H9 (cell line): ENCODE measurements around the gene OR4C45. TPM values are rescaled to one million over a fixed set of nuclear protein-coding genes. Genes with fewer than 3 reads are reported as not detected.

ENCODE experiments used
- DNase-seq: peaks from one replicate; pipeline ENCODE4 v3.0.0-alpha.2; 2017
- H2AFZ ChIP-seq: one replicate; pipeline ENCODE4 v1.6.1; 2013; ENCODE audit warnings: mild to moderate bottlenecking, low read length, control low read depth, moderate library complexity
- H2AK5ac ChIP-seq: 2 replicates; pipeline ENCODE4 v1.6.1; 2013; ENCODE audit warnings: low read length, control low read depth, mixed read lengths; ENCODE audit not compliant: insufficient read length
- H2BK120ac ChIP-seq: one replicate; pipeline ENCODE4 v1.6.1; 2013; ENCODE audit warnings: low read depth, mild to moderate bottlenecking, low read length, control low read depth, inconsistent platforms; ENCODE audit not compliant: poor library complexity, severe bottlenecking
- H2BK12ac ChIP-seq: 2 replicates; pipeline ENCODE4 v1.6.1; 2013; ENCODE audit warnings: low read length, control low read depth, mixed read lengths, low read depth; ENCODE audit not compliant: insufficient read length
- H2BK15ac ChIP-seq: 2 replicates; pipeline ENCODE4 v1.6.1; 2013; ENCODE audit warnings: low read depth, low read length, control low read depth
- H2BK20ac ChIP-seq: one replicate; pipeline ENCODE4 v1.6.1; 2013; ENCODE audit warnings: low read depth, mild to moderate bottlenecking, low read length, control low read depth, inconsistent platforms; ENCODE audit not compliant: poor library complexity, severe bottlenecking
- H2BK5ac ChIP-seq: 2 replicates; pipeline ENCODE4 v1.6.1; 2013; ENCODE audit warnings: low read length, control low read depth, mixed read lengths; ENCODE audit not compliant: insufficient read length
- H3K14ac ChIP-seq: 2 replicates; pipeline ENCODE4 v1.6.1; 2013; ENCODE audit warnings: low read length, control low read depth; ENCODE audit not compliant: insufficient read depth
- H3K18ac ChIP-seq: 2 replicates; pipeline ENCODE4 v1.6.1; 2013; ENCODE audit warnings: low read depth, mild to moderate bottlenecking, mixed read lengths, low read length, control low read depth; ENCODE audit not compliant: insufficient read length
- H3K23ac ChIP-seq: 2 replicates; pipeline ENCODE4 v1.6.1; 2013; ENCODE audit warnings: low read length, control low read depth, mixed read lengths, low read depth; ENCODE audit not compliant: insufficient read length
- H3K23me2 ChIP-seq: 2 replicates; pipeline ENCODE4 v1.6.1; 2013; ENCODE audit warnings: low read depth, mild to moderate bottlenecking, mixed read lengths, low read length, control low read depth; ENCODE audit not compliant: insufficient read length, poor library complexity, severe bottlenecking
- H3K27ac ChIP-seq: 2 replicates; pipeline ENCODE4 v1.5.1; 2013; ENCODE audit warnings: low read length, control low read depth, mixed read lengths, low read depth; ENCODE audit not compliant: insufficient read length
- H3K27me3 ChIP-seq: 2 replicates; pipeline ENCODE4 v1.6.1; 2013; ENCODE audit warnings: low read length, control low read depth, inconsistent platforms; ENCODE audit not compliant: insufficient read depth
- H3K4ac ChIP-seq: 2 replicates; pipeline ENCODE4 v1.6.1; 2013; ENCODE audit warnings: low read depth, mild to moderate bottlenecking, control low read depth, inconsistent platforms, low read length, moderate library complexity
- H3K4me1 ChIP-seq: 2 replicates; pipeline ENCODE4 v1.6.1; 2013; ENCODE audit warnings: low read length, control low read depth, inconsistent platforms; ENCODE audit not compliant: insufficient read depth
- H3K4me2 ChIP-seq: 2 replicates; pipeline ENCODE4 v1.6.1; 2013; ENCODE audit warnings: low read length, control low read depth, mixed read lengths; ENCODE audit not compliant: insufficient read length, insufficient read depth
- H3K56ac ChIP-seq: 2 replicates; pipeline ENCODE4 v1.6.1; 2013; ENCODE audit warnings: low read depth, mild to moderate bottlenecking, mixed read lengths, low read length, control low read depth; ENCODE audit not compliant: insufficient read length
- H3K79me1 ChIP-seq: 2 replicates; pipeline ENCODE4 v1.6.1; 2013; ENCODE audit warnings: low read depth, mild to moderate bottlenecking, moderate library complexity, low read length, control low read depth, inconsistent platforms; ENCODE audit not compliant: insufficient read depth, poor library complexity, severe bottlenecking
- H3K79me2 ChIP-seq: 2 replicates; pipeline ENCODE4 v1.6.1; 2013; ENCODE audit warnings: low read length, control low read depth, inconsistent platforms; ENCODE audit not compliant: insufficient read depth
- H3K9ac ChIP-seq: 2 replicates; pipeline ENCODE4 v1.6.1; 2013; ENCODE audit warnings: low read length, control low read depth, mixed read lengths; ENCODE audit not compliant: insufficient read length; ENCODE audit errors: extremely low read depth
- H3K9me3 ChIP-seq: one replicate; pipeline ENCODE4 v1.6.1; 2013; ENCODE audit warnings: low read depth, low read length, inconsistent platforms; ENCODE audit not compliant: control insufficient read depth
- H3T11ph ChIP-seq: one replicate; pipeline ENCODE4 v1.6.1; 2013; ENCODE audit warnings: mild to moderate bottlenecking, low read length, control low read depth, inconsistent platforms
- H4K20me1 ChIP-seq: one replicate; pipeline ENCODE4 v1.6.1; 2013; ENCODE audit not compliant: control insufficient read depth, insufficient read length, insufficient read depth
- H4K5ac ChIP-seq: 2 replicates; pipeline ENCODE4 v1.6.1; 2013; ENCODE audit warnings: low read depth, mild to moderate bottlenecking, mixed read lengths, low read length, control low read depth; ENCODE audit not compliant: insufficient read length
- H4K8ac ChIP-seq: replicated peaks from 2 replicates; pipeline ENCODE4 v1.6.1; 2013; ENCODE audit warnings: low read length, control low read depth, mixed read lengths, low read depth; ENCODE audit not compliant: insufficient read length
- H4K91ac ChIP-seq: 2 replicates; pipeline ENCODE4 v1.6.1; 2013; ENCODE audit warnings: low read depth, mild to moderate bottlenecking, moderate library complexity, mixed read lengths, low read length, control low read depth; ENCODE audit not compliant: insufficient read length
- H3K27ac Mint-ChIP-seq, 3 experiments: 2 replicates in 2 of 3; 3 replicates in 1 of 3; pipeline ENCODE4 v1.8.0; 2020 to 2021; ENCODE audit warnings: mixed read lengths in 3 of 3, mild to moderate bottlenecking in 1 of 3, moderate library complexity in 1 of 3
- H3K27me3 Mint-ChIP-seq: 2 replicates; pipeline ENCODE4 v1.8.0; 2021; ENCODE audit warnings: low read depth, mild to moderate bottlenecking, moderate library complexity, mixed read lengths
- H3K36me3 Mint-ChIP-seq, 3 experiments: 2 replicates in 2 of 3; 3 replicates in 1 of 3; pipeline ENCODE4 v1.8.0; 2020 to 2021; ENCODE audit warnings: low read depth in 3 of 3, mixed read lengths in 3 of 3; ENCODE audit not compliant: insufficient read depth in 1 of 3
- H3K4me1 Mint-ChIP-seq, 2 experiments: 2 replicates each; pipeline ENCODE4 v1.8.0; 2020; ENCODE audit warnings: mixed read lengths in 2 of 2
- H3K4me3 Mint-ChIP-seq, 2 experiments: 2 replicates in 1 of 2; 3 replicates in 1 of 2; pipeline ENCODE4 v1.8.0; 2020 to 2021; ENCODE audit warnings: mild to moderate bottlenecking in 2 of 2, mixed read lengths in 2 of 2, moderate library complexity in 1 of 2
- H3K9me3 Mint-ChIP-seq, 2 experiments: 2 replicates in 1 of 2; 3 replicates in 1 of 2; pipeline ENCODE4 v1.8.0; 2020; ENCODE audit warnings: mild to moderate bottlenecking in 2 of 2, mixed read lengths in 2 of 2, moderate library complexity in 1 of 2
- WGBS: extraction: QIAGEN DNeasy Blood & Tissue Kit; methylation state at CpG from one replicate; pipeline ENCODE4 v1.1.7; 2013; ENCODE audit warnings: missing lambda C conversion rate, low lambda C conversion rate, mixed read lengths; ENCODE audit not compliant: insufficient read length; ENCODE audit errors: extremely low coverage; 5-methylcytosine and 5-hydroxymethylcytosine counted together
- total RNA-seq: library from RNA; stranded (reverse); gene quantifications from 2 replicates; pipeline ENCODE4 v1.2.1, GENCODE V29; 2021
- TF ChIP-seq, protein P1 (sequence below): fragments of 200-600 bp; sonication (generic); conservative IDR thresholded peaks from 3 replicates; pipeline ENCODE4 v1.8.0; 2021; ENCODE audit warnings: antibody characterized with exemption, mild to moderate bottlenecking

OR4C45 gene
- total RNA-seq, 1 experiment from 2014 or later = not detected

DNA sequence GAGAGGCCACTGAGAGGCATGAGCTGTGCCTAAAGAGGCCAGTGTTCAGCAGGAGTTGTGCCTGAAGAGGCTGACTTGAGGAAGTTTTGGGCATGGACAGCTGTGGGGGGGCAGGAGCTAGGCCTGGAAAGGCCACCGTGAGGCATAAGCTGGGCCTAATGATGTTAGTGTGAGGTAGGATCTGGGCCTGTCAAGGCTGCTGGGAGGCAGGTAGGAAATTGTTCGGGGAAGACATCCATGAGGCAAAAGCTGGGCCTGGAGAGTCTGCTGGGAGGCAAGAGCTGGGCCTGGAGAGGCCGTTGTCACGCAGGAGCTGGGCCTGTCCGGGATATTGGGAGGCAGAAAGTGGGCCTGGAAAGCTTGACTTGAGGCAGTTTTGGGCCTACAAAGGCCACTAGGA lies 44.9 kb downstream of the OR4C45 start:
- Histone ChIP-seq H2BK5ac (no peak overlapping the region), H3K27me3 (no peaks in the 10 kb centered on the region), H2AFZ (no peak overlapping the region), H2BK20ac (no peak overlapping the region), H2AK5ac (no peak overlapping the region), H3K4me2 (no peak overlapping the region), H3K23me2 (no peaks in the 10 kb centered on the region), H3T11ph (no peak overlapping the region), H2BK12ac (no peak overlapping the region), H3K23ac (no peak overlapping the region), H3K4me1 (no peaks in the 10 kb centered on the region), H4K5ac (no peak overlapping the region), H3K18ac (no peak overlapping the region), H2BK120ac (no peak overlapping the region), H4K20me1 (no peaks in the 10 kb centered on the region), H3K79me1 (no peaks in the 10 kb centered on the region), H3K56ac (no peak overlapping the region), H3K9ac (no peak overlapping the region), H4K8ac (no peak overlapping the region), H2BK15ac (no peak overlapping the region), H3K27ac (no peak overlapping the region), H3K4ac (no peak overlapping the region), H3K9me3 (peaks cover 96% of the 10 kb centered on the region), H4K91ac (no peak overlapping the region), H3K79me2 (no peaks in the 10 kb centered on the region), H3K14ac (no peak overlapping the region)
- Mint-ChIP-seq H3K4me1 (no peaks in the 10 kb centered on the region), H3K4me3 (no peak overlapping the region), H3K27ac (no peak overlapping the region; a peak in 1 of 7 replicates), H3K27me3 (peaks cover 9% of the 10 kb centered on the region), H3K36me3 (peaks cover 41 to 49% (median 43%) of the 10 kb centered on the region in 3 experiments), H3K9me3 (peaks cover 94 to 96% of the 10 kb centered on the region in 2 experiments)
- DNase-seq = no peak
- WGBS = no CpG with 5 or more reads among the region's 5 CpGs
- TF ChIP-seq, protein P1, sequence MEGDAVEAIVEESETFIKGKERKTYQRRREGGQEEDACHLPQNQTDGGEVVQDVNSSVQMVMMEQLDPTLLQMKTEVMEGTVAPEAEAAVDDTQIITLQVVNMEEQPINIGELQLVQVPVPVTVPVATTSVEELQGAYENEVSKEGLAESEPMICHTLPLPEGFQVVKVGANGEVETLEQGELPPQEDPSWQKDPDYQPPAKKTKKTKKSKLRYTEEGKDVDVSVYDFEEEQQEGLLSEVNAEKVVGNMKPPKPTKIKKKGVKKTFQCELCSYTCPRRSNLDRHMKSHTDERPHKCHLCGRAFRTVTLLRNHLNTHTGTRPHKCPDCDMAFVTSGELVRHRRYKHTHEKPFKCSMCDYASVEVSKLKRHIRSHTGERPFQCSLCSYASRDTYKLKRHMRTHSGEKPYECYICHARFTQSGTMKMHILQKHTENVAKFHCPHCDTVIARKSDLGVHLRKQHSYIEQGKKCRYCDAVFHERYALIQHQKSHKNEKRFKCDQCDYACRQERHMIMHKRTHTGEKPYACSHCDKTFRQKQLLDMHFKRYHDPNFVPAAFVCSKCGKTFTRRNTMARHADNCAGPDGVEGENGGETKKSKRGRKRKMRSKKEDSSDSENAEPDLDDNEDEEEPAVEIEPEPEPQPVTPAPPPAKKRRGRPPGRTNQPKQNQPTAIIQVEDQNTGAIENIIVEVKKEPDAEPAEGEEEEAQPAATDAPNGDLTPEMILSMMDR = no peak
